Large intestine (tissue), 3 donors: ENCODE data around the gene CPB1. TPM values are rescaled to one million over a fixed set of nuclear protein-coding genes. Genes with fewer than 3 reads are reported as not detected.

Experiments used
- DNase-seq, 2 donors: peaks; one replicate each; pipeline versions ENCODE4 v3.0.0 to v3.0.0-alpha.2; 2013
- H3K27ac ChIP-seq: one replicate; pipeline ENCODE4 v1.5.1; 2013; ENCODE audit warnings: low read length
- H3K27me3 ChIP-seq: 2 replicates; pipeline ENCODE4 v1.6.1; 2013; ENCODE audit warnings: low read length; ENCODE audit not compliant: control insufficient read depth, insufficient read depth
- H3K36me3 ChIP-seq: 2 replicates; pipeline ENCODE4 v1.6.1; 2013; ENCODE audit warnings: low read length; ENCODE audit not compliant: control insufficient read depth, insufficient read depth
- H3K4me1 ChIP-seq: one replicate; pipeline ENCODE4 v1.6.1; 2013; ENCODE audit warnings: low read length; ENCODE audit not compliant: control insufficient read depth, insufficient read depth
- H3K4me3 ChIP-seq: one replicate; pipeline ENCODE4 v1.5.1; 2013; ENCODE audit warnings: low read length
- H3K9me3 ChIP-seq: one replicate; pipeline ENCODE4 v1.6.1; 2013; ENCODE audit warnings: mild to moderate bottlenecking, low read depth, low read length, moderate library complexity; ENCODE audit not compliant: control insufficient read depth
- WGBS: methylation state at CpG from one replicate; pipeline ENCODE4 v1.1.5; 2013; ENCODE audit warnings: low lambda C conversion rate; ENCODE audit not compliant: insufficient coverage; 5-methylcytosine and 5-hydroxymethylcytosine counted together
- polyA plus RNA-seq: library from polyadenylated mRNA; unstranded; fragments of 120-200 nt; gene quantifications from one replicate; pipeline ENCODE4 v1.2.1, GENCODE V29; 2013

Gene CPB1
- polyA plus RNA-seq, 1 donor = 1.9 TPM

DNA sequence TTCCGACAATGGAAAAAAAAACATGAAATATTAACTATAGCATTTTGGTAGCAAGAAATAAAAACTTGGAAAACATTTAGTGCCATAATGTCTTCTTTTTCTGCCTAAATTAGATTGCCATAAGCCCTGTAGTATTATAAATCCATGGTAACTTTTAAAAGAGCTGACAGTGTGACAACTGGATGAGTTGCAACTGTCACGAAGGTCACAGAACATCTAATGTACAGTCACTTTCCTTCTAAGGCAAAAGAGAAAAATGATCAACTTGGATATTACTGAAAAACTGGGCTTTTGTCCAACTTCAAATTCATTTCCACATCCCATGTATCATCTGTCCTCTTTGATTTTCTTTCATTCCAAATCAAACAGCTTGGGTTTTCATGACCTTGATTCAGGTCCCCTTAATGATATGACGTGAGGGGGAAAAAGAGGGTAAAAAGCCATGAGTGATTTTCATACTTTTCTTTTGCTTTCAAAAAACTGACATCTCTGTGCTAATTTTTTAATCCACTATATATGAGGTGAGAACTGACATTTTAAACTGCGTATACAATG lies 602 bp downstream of the CPB1 start:
- 94% methylated on average over 3 of the region's 4 CpGs for WGBS

DNA sequence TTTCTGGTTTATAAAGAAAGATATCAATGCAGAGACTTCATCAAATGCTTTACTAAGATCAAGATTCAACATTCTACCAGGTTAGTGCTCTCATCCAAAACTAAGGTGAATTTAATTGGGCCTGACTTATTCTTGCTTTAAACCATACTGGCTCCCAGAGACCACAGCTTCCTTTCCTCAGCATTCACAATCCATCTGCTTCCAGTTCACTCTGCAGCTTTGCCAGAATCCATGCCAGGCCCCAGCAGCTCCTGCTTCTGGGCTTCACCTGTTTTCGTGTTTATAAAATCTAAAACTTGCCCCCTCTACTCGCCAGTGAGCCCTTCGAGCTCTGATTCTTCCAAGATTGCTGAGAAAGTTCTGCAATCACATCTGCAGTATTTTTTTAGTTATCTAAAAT lies 2.3 kb downstream of the CPB1 start:
- Histone ChIP-seq H3K4me3 (no peak overlapping the region), H3K27ac (no peak overlapping the region), H3K9me3 (no peaks in the 10 kb centered on the region), H3K4me1 (no peaks in the 10 kb centered on the region), H3K27me3 (no peaks in the 10 kb centered on the region), H3K36me3 (no peaks in the 10 kb centered on the region)
- no CpG with 5 or more reads among the region's 3 CpGs for WGBS
- no peak for DNase-seq

More for the DNA sequence above, 602 bp downstream of the CPB1 start:
- no peak overlapping the region for H3K27ac ChIP-seq
- no peaks in the 10 kb centered on the region for H3K27me3 ChIP-seq
- H3K4me1 ChIP-seq = no peaks in the 10 kb centered on the region
- no peak for DNase-seq
- H3K9me3 ChIP-seq = no peaks in the 10 kb centered on the region
- no peak overlapping the region for H3K4me3 ChIP-seq
- no peaks in the 10 kb centered on the region for H3K36me3 ChIP-seq

DNA sequence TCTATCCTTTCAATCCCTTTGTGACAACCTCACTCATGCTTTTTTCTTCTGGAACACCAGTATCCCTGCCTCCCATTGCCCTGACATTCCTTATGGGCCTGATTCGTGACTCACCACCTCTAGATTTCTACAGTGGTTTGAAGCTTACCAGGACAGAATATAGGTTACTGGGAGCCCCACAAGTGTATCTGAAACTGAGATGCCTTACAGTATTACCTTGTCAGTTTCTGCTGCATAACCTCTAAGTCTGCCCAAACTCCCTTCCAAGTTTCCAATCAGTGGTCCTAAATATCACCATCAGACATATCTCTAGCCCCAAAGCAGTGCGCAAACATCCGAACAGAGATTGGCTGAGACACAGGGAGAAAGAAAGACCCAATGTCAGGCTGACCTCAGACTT lies 5.6 kb downstream of the CPB1 start:
- no peak for DNase-seq

DNA sequence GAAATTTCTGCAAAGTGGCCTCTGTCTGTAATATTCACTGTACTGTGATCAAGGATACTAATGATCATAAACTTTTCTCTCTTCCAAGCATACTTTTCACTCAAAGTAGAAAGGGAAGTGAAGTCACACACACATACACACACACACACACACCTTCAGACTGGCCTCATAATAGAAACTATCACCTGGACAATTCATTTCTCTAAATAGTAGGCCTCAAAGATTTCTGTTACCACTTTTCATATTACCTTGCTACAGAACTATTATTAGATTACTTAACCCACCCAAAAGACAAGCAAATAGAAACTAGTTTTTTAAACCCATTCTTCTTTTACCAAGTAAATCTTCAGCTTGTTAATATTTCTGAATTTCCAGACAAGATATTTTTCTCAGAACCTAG lies 12.2 kb downstream of the CPB1 start:
- no peaks in the 10 kb centered on the region for H3K9me3 ChIP-seq
- H3K4me3 ChIP-seq = no peak overlapping the region
- H3K4me1 ChIP-seq = no peaks in the 10 kb centered on the region
- no peak for DNase-seq
- H3K27me3 ChIP-seq = no peaks in the 10 kb centered on the region
- no peaks in the 10 kb centered on the region for H3K36me3 ChIP-seq
- H3K27ac ChIP-seq = no peak overlapping the region

More for the DNA sequence above, 5.6 kb downstream of the CPB1 start:
- Histone ChIP-seq H3K9me3 (no peaks in the 10 kb centered on the region), H3K36me3 (no peaks in the 10 kb centered on the region), H3K4me3 (no peak overlapping the region), H3K27me3 (no peaks in the 10 kb centered on the region), H3K27ac (no peak overlapping the region), H3K4me1 (no peaks in the 10 kb centered on the region)
- no CpG with 5 or more reads among the region's 3 CpGs for WGBS

DNA sequence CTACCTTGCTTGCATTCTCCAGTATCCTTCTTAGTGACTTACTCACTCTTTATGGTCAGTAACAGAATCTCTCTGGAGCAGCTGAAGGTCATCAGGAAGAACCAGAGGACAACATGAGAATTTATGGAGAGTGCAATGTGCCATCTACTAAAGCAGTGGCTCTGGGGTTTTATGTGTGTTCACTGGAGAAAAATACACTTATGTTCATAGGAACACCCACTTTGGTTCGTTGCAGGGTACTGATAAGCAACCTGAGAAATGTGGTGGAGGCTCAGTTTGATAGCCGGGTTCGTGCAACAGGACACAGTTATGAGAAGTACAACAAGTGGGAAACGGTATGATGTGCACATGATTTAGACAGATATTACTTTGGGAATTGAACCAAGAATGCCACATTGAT lies 12.8 kb downstream of the CPB1 start:
- Histone ChIP-seq H3K9me3 (no peaks in the 10 kb centered on the region), H3K4me1 (no peaks in the 10 kb centered on the region), H3K27ac (no peak overlapping the region), H3K36me3 (no peaks in the 10 kb centered on the region), H3K4me3 (no peak overlapping the region), H3K27me3 (no peaks in the 10 kb centered on the region)
- DNase-seq = no peak
- WGBS = 71% methylated on average over 1 of the region's 4 CpGs

DNA sequence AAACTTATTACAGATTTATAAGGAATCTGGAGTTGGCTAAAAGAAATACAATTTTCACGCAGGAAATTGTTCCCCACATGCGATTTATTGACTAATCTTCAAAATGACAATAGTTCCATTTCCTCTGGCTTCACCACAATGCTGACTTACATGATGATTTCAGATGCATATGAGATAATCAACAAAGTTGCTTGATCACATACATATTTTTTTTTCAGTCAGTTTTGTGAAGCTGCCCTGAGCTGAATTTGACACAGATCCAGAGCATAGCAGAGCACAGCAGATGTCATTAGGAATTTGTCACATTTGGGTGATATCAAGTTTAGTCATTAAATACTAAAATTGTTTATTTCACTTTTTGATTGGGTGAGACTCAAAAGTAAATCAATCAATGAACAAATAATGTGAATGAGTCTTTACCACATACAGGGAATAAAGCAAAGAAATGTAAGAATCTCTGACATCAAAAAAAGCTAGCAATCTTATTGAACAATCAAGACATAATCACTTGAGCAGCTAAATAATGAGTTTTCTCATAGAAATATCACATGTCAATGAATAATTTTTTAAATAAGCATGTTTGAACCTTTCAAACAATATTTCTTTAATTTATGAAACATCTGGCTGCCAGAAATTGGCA lies 18.3 kb downstream of the CPB1 start:
- H3K4me3 ChIP-seq = no peak overlapping the region
- no peak overlapping the region for H3K27ac ChIP-seq
- WGBS = no CpG with 5 or more reads among the region's 2 CpGs
- H3K4me1 ChIP-seq = no peaks in the 10 kb centered on the region
- H3K36me3 ChIP-seq = no peaks in the 10 kb centered on the region
- no peak for DNase-seq
- no peaks in the 10 kb centered on the region for H3K27me3 ChIP-seq
- no peaks in the 10 kb centered on the region for H3K9me3 ChIP-seq

DNA sequence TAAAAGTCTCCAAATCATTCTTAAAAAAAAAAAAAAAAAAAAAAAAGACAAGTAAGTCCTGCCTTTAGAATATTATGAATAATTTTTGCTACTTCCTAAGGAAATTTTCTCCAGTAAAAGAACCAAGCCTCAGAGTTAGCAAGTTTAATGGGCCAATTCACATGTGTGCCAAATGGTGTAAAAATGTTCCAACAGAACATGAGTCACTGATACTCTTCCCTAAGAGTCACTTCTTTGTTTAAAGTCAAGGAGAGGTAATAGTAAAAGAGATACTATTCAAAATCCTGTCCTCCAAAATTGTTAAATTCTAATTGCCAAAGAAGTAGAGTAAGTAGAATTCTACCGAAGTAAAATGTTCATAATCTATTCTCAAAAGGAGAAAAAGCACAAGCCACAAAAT lies 19.7 kb downstream of the CPB1 start:
- no peaks in the 10 kb centered on the region for H3K36me3 ChIP-seq
- H3K4me3 ChIP-seq = no peak overlapping the region
- H3K27me3 ChIP-seq = no peaks in the 10 kb centered on the region
- H3K9me3 ChIP-seq = no peaks in the 10 kb centered on the region
- no peak overlapping the region for H3K27ac ChIP-seq
- WGBS = no CpG with 5 or more reads among the region's 1 CpG
- H3K4me1 ChIP-seq = no peaks in the 10 kb centered on the region
- no peak for DNase-seq

DNA sequence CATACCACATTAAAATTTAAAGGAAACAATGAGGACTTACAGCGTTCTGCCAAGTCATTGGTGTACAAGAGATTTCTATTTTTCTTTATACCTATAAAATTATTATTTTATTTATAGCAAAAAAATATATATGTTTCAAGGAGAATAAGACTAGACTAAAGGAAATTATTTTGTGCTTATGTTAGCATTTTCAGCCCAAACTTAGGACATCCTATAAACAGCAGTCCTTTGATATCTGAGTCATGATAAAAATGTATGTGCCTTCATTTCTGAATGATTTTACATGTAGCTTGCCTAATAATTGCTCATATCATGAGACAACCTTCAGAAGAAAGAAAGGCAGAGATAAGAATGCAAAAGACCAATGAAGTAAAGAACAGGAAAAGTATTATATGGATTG lies 20.8 kb downstream of the CPB1 start:
- DNase-seq = no peak
- Histone ChIP-seq H3K4me1 (no peaks in the 10 kb centered on the region), H3K27me3 (no peaks in the 10 kb centered on the region), H3K4me3 (no peak overlapping the region), H3K9me3 (no peaks in the 10 kb centered on the region), H3K36me3 (no peaks in the 10 kb centered on the region), H3K27ac (no peak overlapping the region)
- WGBS = 100% methylated on average over 1 of the region's 1 CpG

DNA sequence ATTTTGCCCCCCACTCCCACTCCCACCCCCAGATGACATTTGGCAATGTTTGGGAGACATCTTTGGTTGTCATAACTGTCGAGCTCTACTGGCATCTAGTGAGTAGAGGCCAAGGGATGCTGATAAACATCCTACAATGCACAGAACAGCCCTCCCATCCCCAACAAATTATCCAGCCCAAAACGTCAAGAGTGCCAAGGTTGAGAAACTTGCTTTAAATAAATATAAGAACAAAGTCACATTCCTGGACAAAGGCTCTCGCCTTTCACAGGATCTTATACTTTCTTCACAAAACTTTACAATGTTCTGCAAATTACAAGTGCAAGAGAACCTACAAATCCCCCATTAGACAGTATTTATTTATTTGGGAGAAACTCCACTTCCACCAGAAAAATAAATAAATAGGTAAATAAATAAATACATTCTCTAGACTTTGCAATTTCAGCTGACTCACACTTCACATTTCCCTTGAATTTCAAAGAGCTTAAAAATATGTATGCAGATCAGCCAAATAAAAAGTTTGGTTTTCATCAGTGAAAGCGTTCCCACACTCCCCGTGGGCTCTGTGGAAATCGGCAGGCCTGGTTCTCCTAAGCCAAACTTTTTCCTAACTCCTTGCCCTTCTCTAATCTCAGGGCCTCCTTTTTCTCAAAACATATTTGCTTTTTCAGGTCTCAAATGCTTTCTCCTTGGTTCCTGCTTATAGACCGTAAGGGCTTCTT lies 24.8 kb downstream of the CPB1 start:
- no peaks in the 10 kb centered on the region for H3K36me3 ChIP-seq
- 100% methylated on average over 3 of the region's 7 CpGs for WGBS
- H3K27me3 ChIP-seq = no peaks in the 10 kb centered on the region
- H3K4me1 ChIP-seq = no peaks in the 10 kb centered on the region
- H3K4me3 ChIP-seq = no peak overlapping the region
- H3K27ac ChIP-seq = no peak overlapping the region
- no peaks in the 10 kb centered on the region for H3K9me3 ChIP-seq
- no peak for DNase-seq

DNA sequence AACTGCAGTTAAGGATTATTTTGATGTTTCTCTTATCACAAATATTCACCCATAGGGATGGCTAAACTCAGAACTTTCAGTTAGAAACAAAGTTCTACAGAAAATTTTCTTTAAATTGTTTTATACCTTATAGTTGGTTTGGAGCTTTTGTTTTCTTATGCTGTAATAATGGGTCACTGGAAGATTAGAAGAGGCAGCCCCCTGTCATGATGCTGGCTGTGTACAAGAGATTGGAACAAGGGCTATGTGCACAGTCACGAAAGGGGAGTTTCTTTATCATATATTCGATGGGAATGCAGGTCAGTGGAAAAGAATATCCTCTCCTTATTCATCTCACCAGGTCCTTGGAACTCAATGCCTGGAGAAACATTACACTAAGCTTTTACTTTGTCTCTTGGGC lies 25.5 kb downstream of the CPB1 start:
- 100% methylated on average over 1 of the region's 2 CpGs for WGBS
- no peaks in the 10 kb centered on the region for H3K27me3 ChIP-seq
- no peak overlapping the region for H3K4me3 ChIP-seq
- no peaks in the 10 kb centered on the region for H3K4me1 ChIP-seq
- DNase-seq = no peak
- H3K36me3 ChIP-seq = no peaks in the 10 kb centered on the region
- no peaks in the 10 kb centered on the region for H3K9me3 ChIP-seq
- H3K27ac ChIP-seq = no peak overlapping the region

DNA sequence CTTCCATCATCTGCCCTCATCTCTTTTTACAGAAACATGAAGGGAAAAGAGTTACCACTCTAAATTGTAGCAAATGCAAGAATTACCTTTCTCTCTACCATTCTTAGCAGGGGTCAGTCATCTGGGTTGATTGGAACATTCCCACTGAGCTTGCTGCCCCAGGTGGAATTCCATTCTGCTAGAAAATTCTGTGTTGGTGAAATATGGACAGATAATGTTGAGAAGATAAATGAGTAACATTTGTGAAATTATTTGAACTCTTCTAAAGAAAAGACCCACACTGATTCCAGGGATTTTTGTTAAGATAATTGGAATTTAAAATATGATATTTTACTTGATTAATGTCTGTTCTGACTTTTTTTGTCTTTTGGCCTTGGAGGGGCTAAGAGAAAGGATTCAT lies 26.4 kb downstream of the CPB1 start:
- H3K27ac ChIP-seq = no peak overlapping the region

More for the DNA sequence above, 26.4 kb downstream of the CPB1 start:
- H3K27me3 ChIP-seq = no peaks in the 10 kb centered on the region
- H3K36me3 ChIP-seq = no peaks in the 10 kb centered on the region
- no peaks in the 10 kb centered on the region for H3K9me3 ChIP-seq
- H3K4me1 ChIP-seq = no peaks in the 10 kb centered on the region
- DNase-seq = no peak
- H3K4me3 ChIP-seq = no peak overlapping the region
